K562 (cell line): Measurements from ENCODE around the gene DYNLT4. TPM values are rescaled to one million over a fixed set of nuclear protein-coding genes. Genes with fewer than 3 reads are reported as not detected.

Experiments used
- ATAC-seq: fragments of 200-7000 bp; cut with Tn5 transposase; 3 replicates; pipeline ENCODE4 v1.9.1; 2020; ENCODE audit warnings: moderate library complexity
- BruUV-seq: library from RNA; stranded (reverse); fragments of 400-500 nt; replicated peaks from 2 replicates; lab custom pipeline; 2021; lab: Mats Ljungman, UMichigan
- CTCF ChIA-PET: fragments of 300-600 bp; formaldehyde crosslinking; extraction: SDS; loops from one replicate; lab custom pipeline; 2021; ENCODE audit warnings: low intra/inter-chr PET ratio; lab: Yijun Ruan, JAX
- POLR2A ChIA-PET: fragments of 300-600, 350-650 bp; sonication (Branson Sonifier 250); formaldehyde crosslinking; extraction: SDS; loops from one replicate; lab custom pipeline; 2021; ENCODE audit warnings: antibody characterized with exemption, inconsistent platforms; lab: Yijun Ruan, JAX
- DNase-seq, 4 experiments: peaks; one replicate each; pipeline versions ENCODE4 v3.0.0 to v3.0.0-alpha.2; 2011 to 2018; ENCODE audit warnings: low spot score in 3 of 4, mixed read lengths in 3 of 4; ENCODE audit errors: extremely low read depth in 1 of 4
- FAIRE-seq: peaks from 2 replicates; lab custom pipeline; 2011; peaks lifted over from hg19 to GRCh38; lab: Jason Lieb, UNC
- H2AFZ ChIP-seq: 2 replicates; pipeline ENCODE4 v1.6.0; 2011; ENCODE audit warnings: low read depth, low read length, control low read depth, inconsistent platforms
- H3K27ac ChIP-seq: fragments of 200-600 bp; 3 replicates; pipeline ENCODE4 v1.8.0; 2011; ENCODE audit warnings: low read depth, mild to moderate bottlenecking, control low read depth, inconsistent platforms, low read length, moderate library complexity, mixed read lengths; ENCODE audit errors: extremely low read depth
- H3K27me3 ChIP-seq, 2 experiments: fragments of 300-600 bp in 1 of 2; 2 replicates in 1 of 2; 3 replicates in 1 of 2; pipeline versions ENCODE4 v1.6.0 to v1.8.0; 2011; ENCODE audit warnings: inconsistent platforms in 2 of 2, low read length in 2 of 2, mild to moderate bottlenecking in 1 of 2, mixed read lengths in 1 of 2, moderate library complexity in 1 of 2; ENCODE audit not compliant: control insufficient read depth in 2 of 2, insufficient read depth in 2 of 2
- H3K36me3 ChIP-seq: fragments of 300-600 bp; 3 replicates; pipeline ENCODE4 v1.8.0; 2011; ENCODE audit warnings: mild to moderate bottlenecking, low read length, inconsistent platforms; ENCODE audit not compliant: control insufficient read depth, insufficient read depth
- H3K4me1 ChIP-seq, 2 experiments: fragments of 200-600 bp in 1 of 2; replicated peaks in 1 of 2; 2 replicates in 1 of 2; 3 replicates in 1 of 2; pipeline versions ENCODE4 v1.5.1 to v1.8.0; 2011; ENCODE audit warnings: inconsistent platforms in 2 of 2, low read length in 2 of 2, mild to moderate bottlenecking in 1 of 2, mixed read lengths in 1 of 2, moderate library complexity in 1 of 2; ENCODE audit not compliant: control insufficient read depth in 2 of 2, insufficient read depth in 2 of 2
- H3K4me2 ChIP-seq: 2 replicates; pipeline ENCODE4 v1.6.1; 2011; ENCODE audit warnings: low read length, control low read depth, inconsistent platforms, mixed read lengths; ENCODE audit not compliant: insufficient read depth
- H3K4me3 ChIP-seq: fragments of 200-600 bp; sonication (generic), shearing (Covaris generic); 2 replicates; pipeline ENCODE4 v1.5.1; 2016; ENCODE audit warnings: control low read depth, inconsistent platforms
- H3K79me2 ChIP-seq: fragments of 200-600 bp; 3 replicates; pipeline ENCODE4 v1.8.0; 2011; ENCODE audit warnings: low read length, inconsistent platforms; ENCODE audit not compliant: control insufficient read depth, insufficient read depth
- H3K9ac ChIP-seq, 2 experiments: 2 replicates each; pipeline versions ENCODE4 v1.6.0 to v1.6.1; 2011; ENCODE audit warnings: low read depth in 2 of 2, low read length in 2 of 2, control low read depth in 1 of 2, inconsistent platforms in 1 of 2, mild to moderate bottlenecking in 1 of 2, mixed read lengths in 1 of 2; ENCODE audit not compliant: insufficient read depth in 1 of 2
- H3K9me1 ChIP-seq: one replicate; pipeline ENCODE4 v1.6.0; 2011; ENCODE audit warnings: inconsistent platforms, mild to moderate bottlenecking, low read length, moderate library complexity; ENCODE audit not compliant: control insufficient read depth, insufficient read depth
- H3K9me3 ChIP-seq: replicated peaks from 2 replicates; pipeline ENCODE4 v1.5.1; 2011; ENCODE audit warnings: low read depth, low read length, inconsistent platforms; ENCODE audit not compliant: control insufficient read depth, insufficient read depth
- H4K20me1 ChIP-seq: replicated peaks from 2 replicates; pipeline ENCODE4 v1.6.1; 2011; ENCODE audit warnings: low read length, inconsistent platforms, mixed read lengths; ENCODE audit not compliant: control insufficient read depth, insufficient read depth
- FOXM1 ChIP-seq, 2 experiments: fragments of 450-650 bp in 1 of 2; sonication (generic) in 1 of 2; formaldehyde crosslinking in 1 of 2; IDR thresholded peaks; 2 replicates each; pipeline versions ENCODE4 v1.6.1 to v1.9.0; 2017 to 2022; ENCODE audit warnings: low read depth in 2 of 2, mild to moderate bottlenecking in 2 of 2, missing genetic modification reagents in 1 of 2, moderate library complexity in 1 of 2
- MED1 ChIP-seq: sonication (generic); formaldehyde crosslinking; IDR thresholded peaks from 2 replicates; pipeline ENCODE4 v1.8.1; 2023; ENCODE audit warnings: missing genetic modification reagents, borderline replicate concordance
- NFRKB ChIP-seq: fragments of 450-650 bp; IDR thresholded peaks from 2 replicates; pipeline ENCODE4 v1.6.1; 2016; ENCODE audit warnings: low read depth
- POU5F1 ChIP-seq: fragments of 150-350 bp; IDR thresholded peaks from 2 replicates; pipeline ENCODE4 v1.6.1; 2014; ENCODE audit warnings: borderline replicate concordance, low read length, low read depth, mild to moderate bottlenecking; ENCODE audit not compliant: partially characterized antibody
- RBM22 ChIP-seq: fragments of 200-400 bp; formaldehyde crosslinking; IDR thresholded peaks from 2 replicates; pipeline ENCODE4 v1.6.1; 2018; ENCODE audit warnings: low read length, low read depth; ENCODE audit not compliant: poor library complexity, severe bottlenecking
- RCOR1 ChIP-seq, 2 experiments: IDR thresholded peaks; 2 replicates each; pipeline ENCODE4 v1.6.1; 2012; ENCODE audit warnings: low read depth in 2 of 2, low read length in 2 of 2, borderline replicate concordance in 1 of 2, improper control_type of control experiment in 1 of 2
- SAP30 ChIP-seq: fragments of 200-600 bp; sonication (generic); IDR thresholded peaks from 2 replicates; pipeline ENCODE4 v1.6.1; 2012; ENCODE audit warnings: borderline replicate concordance, low read depth, mild to moderate bottlenecking, moderate library complexity, low read length, control low read depth, inconsistent platforms; ENCODE audit not compliant: insufficient read depth, poor library complexity, severe bottlenecking
- SMARCA5 ChIP-seq: fragments of 450-650 bp; IDR thresholded peaks from 2 replicates; pipeline ENCODE4 v1.6.1; 2016
- ZNF224 ChIP-seq: sonication (generic); formaldehyde crosslinking; IDR thresholded peaks from 2 replicates; pipeline ENCODE4 v1.8.0; 2022; ENCODE audit warnings: mild to moderate bottlenecking, missing genetic modification reagents
- ZNF3 ChIP-seq: fragments of 250-450 bp; sonication (Bioruptor Pico); IDR thresholded peaks from 2 replicates; pipeline ENCODE4 v1.5.0; 2021; ENCODE audit warnings: mild to moderate bottlenecking, moderate library complexity
- WGBS: fragments of 100-300 bp; shearing (Covaris generic); methylation state at CpG from one replicate; pipeline ENCODE4 v1.1.6; 2016; ENCODE audit warnings: low coverage, mixed read lengths; ENCODE audit not compliant: insufficient coverage; ENCODE audit errors: missing lambda C conversion rate; 5-methylcytosine and 5-hydroxymethylcytosine counted together
- in situ Hi-C: fragments of 300-500 bp; cut with MboI; formaldehyde crosslinking; loops from 4 replicates; pipeline ENCODE4 v1.15.0; 2018; ENCODE audit warnings: inconsistent platforms, mixed read lengths
- intact Hi-C: fragments of 100-400 bp; cut with micrococcal nuclease; formaldehyde crosslinking; loops from 2 replicates; pipeline ENCODE4 v1.14.2; 2022
- polyA plus RNA-seq, 8 experiments: library from polyadenylated mRNA; depleted of rRNA in 4 of 8; stranded (reverse) in 5 of 8; unstranded in 3 of 8; fragments of >200 nt; fragmentation: Nextera tagmentation in 2 of 8; fragmentation: Illumina TruSeq in 1 of 8; extraction: Ambion mirVana in 2 of 8; extraction: Trizol in 1 of 8; gene quantifications; 2 replicates each; pipeline versions ENCODE4 v1.2.1 to v1.2.3, GENCODE V29; 2011 to 2014; ENCODE audit warnings: inconsistent platforms in 1 of 8, missing spikeins in 1 of 8
- total RNA-seq, 7 experiments: library from RNA; depleted of rRNA in 6 of 7; stranded (reverse); fragments of >200 nt in 6 of 7; fragmentation: Illumina TruSeq in 2 of 7; extraction: Trizol in 2 of 7; gene quantifications; 2 replicates each; pipeline versions ENCODE4 v1.2.1 to v1.2.3, GENCODE V29; 2011 to 2021; ENCODE audit warnings: low replicate concordance in 1 of 7
- TF ChIP-seq, protein P1 (sequence below): fragments of 450-650 bp; formaldehyde crosslinking; IDR thresholded peaks from 2 replicates; pipeline ENCODE4 v1.4.0; 2020; ENCODE audit warnings: mild to moderate bottlenecking, moderate library complexity
- TF ChIP-seq, protein P2 (sequence below), 2 experiments: fragments of 450-650 bp in 1 of 2; sonication (generic) in 1 of 2; formaldehyde crosslinking in 1 of 2; IDR thresholded peaks in 1 of 2; conservative IDR thresholded peaks in 1 of 2; 2 replicates each; pipeline versions ENCODE4 v1.6.1 to v1.8.1; 2016 to 2023; ENCODE audit warnings: mild to moderate bottlenecking in 2 of 2, moderate library complexity in 2 of 2, inconsistent platforms in 1 of 2, missing genetic modification reagents in 1 of 2
- TF ChIP-seq, protein P3 (sequence below): IDR thresholded peaks from 3 replicates; pipeline ENCODE4 v1.6.1; 2011; ENCODE audit warnings: borderline replicate concordance, mild to moderate bottlenecking; ENCODE audit not compliant: insufficient read length, insufficient read depth
- TF ChIP-seq, protein P4 (sequence below), 3 experiments: fragments of 200-800 bp in 1 of 3; sonication (Bioruptor generic) in 1 of 3; sonication (generic) in 1 of 3; formaldehyde crosslinking in 1 of 3; IDR thresholded peaks; 2 replicates each; pipeline versions ENCODE4 v1.6.1 to v1.8.0; 2016 to 2022; ENCODE audit warnings: mild to moderate bottlenecking in 2 of 3, missing compliant biosample characterization in 2 of 3, missing genetic modification characterization in 2 of 3, missing genetic modification reagents in 1 of 3

Gene DYNLT4
- total and polyA plus RNA-seq, 9 of the 15 experiments (the other 6 are each of a cell fraction or from before 2014, with no cell fraction given): 0.29 to 0.73 TPM; not detected in 7

DNA sequence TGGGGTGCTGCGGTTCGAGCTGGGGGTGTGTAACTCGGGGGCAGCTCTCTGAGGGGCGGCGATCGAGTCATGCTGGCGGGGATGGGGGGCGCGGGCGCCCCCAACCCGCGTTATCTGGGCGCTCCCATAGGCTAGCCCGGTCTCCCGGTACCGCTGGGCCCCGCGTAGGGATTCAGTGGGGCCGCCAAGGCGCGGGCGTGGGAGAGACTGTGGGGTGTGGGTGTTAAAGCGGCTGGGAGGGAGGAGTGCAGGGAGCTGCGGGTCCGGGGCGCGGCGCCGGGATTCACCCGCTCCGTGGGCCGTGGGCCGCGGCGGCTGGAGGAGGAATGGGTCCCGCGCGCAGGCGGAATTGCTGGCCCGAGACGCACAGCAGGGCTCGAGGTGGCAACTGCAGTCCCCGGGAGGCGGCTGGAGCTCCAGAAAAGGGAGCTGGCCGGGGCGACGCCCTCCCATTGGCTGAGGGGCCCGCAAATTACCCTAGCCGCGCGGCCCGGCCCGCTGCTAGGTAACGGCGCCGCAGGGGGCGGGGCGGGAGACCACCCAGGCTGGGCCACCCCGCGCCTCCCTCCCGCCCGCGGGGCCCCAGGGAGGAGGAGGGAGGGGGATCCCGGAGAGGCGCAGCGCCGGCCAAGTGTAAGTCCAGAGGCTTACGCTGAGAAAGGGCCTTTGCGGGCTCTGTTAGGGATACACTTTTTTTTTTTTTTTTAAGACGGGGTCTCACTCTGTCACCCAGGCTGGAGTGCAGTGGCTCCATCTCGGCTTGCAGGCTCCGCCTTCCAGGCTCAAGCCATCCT lies 35.9 kb upstream of the DYNLT4 start, which contains the start of gene PTCH2:
Gene PTCH2 (minus strand): TSS at position 392 of the 794 bp plus-strand sequence. CDS start 321 bp downstream, at position 71.
- no peak for FAIRE-seq
- WGBS: 3% methylated on average over 53 of the region's 72 CpGs
- CTCF ChIA-PET: no interaction called here
- no peak for TF ChIP-seq SAP30
- no peak for TF ChIP-seq SMARCA5
- no peak for TF ChIP-seq RCOR1 (IDR thresholded peaks at IDR 0.05; ENCODE audit: borderline replicate concordance in 1 of 2, low read depth in 2 of 2, low read length in 2 of 2)
- TF ChIP-seq, protein P1, sequence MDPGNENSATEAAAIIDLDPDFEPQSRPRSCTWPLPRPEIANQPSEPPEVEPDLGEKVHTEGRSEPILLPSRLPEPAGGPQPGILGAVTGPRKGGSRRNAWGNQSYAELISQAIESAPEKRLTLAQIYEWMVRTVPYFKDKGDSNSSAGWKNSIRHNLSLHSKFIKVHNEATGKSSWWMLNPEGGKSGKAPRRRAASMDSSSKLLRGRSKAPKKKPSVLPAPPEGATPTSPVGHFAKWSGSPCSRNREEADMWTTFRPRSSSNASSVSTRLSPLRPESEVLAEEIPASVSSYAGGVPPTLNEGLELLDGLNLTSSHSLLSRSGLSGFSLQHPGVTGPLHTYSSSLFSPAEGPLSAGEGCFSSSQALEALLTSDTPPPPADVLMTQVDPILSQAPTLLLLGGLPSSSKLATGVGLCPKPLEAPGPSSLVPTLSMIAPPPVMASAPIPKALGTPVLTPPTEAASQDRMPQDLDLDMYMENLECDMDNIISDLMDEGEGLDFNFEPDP (CRISPR knock-in tag): no peak
- no peak for TF ChIP-seq POU5F1
- TF ChIP-seq, protein P2, sequence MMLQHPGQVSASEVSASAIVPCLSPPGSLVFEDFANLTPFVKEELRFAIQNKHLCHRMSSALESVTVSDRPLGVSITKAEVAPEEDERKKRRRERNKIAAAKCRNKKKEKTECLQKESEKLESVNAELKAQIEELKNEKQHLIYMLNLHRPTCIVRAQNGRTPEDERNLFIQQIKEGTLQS (IDR thresholded peaks at IDR 0.05): no peak
- TF ChIP-seq, protein P2 (CRISPR knock-in tag; conservative IDR thresholded peaks at IDR 0.05): no peak
- peak; percentile 88 for TF ChIP-seq RBM22
- no peak for TF ChIP-seq FOXM1 (IDR thresholded peaks at IDR 0.05; ENCODE audit: low read depth)
- TF ChIP-seq FOXM1 (CRISPR knock-in tag; IDR thresholded peaks at IDR 0.05; ENCODE audit: low read depth): no peak
- no peak for TF ChIP-seq MED1
- TF ChIP-seq, protein P3, sequence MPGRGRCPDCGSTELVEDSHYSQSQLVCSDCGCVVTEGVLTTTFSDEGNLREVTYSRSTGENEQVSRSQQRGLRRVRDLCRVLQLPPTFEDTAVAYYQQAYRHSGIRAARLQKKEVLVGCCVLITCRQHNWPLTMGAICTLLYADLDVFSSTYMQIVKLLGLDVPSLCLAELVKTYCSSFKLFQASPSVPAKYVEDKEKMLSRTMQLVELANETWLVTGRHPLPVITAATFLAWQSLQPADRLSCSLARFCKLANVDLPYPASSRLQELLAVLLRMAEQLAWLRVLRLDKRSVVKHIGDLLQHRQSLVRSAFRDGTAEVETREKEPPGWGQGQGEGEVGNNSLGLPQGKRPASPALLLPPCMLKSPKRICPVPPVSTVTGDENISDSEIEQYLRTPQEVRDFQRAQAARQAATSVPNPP: no peak
- TF ChIP-seq, protein P4, sequence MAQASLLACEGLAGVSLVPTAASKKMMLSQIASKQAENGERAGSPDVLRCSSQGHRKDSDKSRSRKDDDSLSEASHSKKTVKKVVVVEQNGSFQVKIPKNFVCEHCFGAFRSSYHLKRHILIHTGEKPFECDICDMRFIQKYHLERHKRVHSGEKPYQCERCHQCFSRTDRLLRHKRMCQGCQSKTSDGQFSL (CRISPR knock-in tag; IDR thresholded peaks at IDR 0.05): no peak
- TF ChIP-seq, protein P4 (tag; IDR thresholded peaks at IDR 0.05): no peak
- TF ChIP-seq NFRKB: no peak
- no peak for TF ChIP-seq ZNF3
- no peak for TF ChIP-seq ZNF224 (CRISPR knock-in tag)

More for the DNA sequence above, 35.9 kb upstream of the DYNLT4 start, which contains the start of gene PTCH2:
- Histone ChIP-seq H3K4me2 (peak within 1 kb of the TSS; percentile 82), H3K4me3 (peak within 1 kb of the TSS; percentile 56), H3K9me1 (no peaks in the 10 kb centered on the region), H3K27ac (peak within 1 kb of the TSS; percentile 23; the same call in 1 of the 3 replicates), H3K79me2 (no peaks in the 10 kb centered on the region), H3K4me1 (peaks cover 5 to 17% of the 10 kb centered on the region in 2 experiments; a peak in 3 of 5 replicates), H3K36me3 (no peaks in the 10 kb centered on the region), H3K9ac (peak within 1 kb of the TSS; percentile 58 to 95; a peak in 3 of 4 replicates), H3K27me3 (no peaks in the 10 kb centered on the region), H3K9me3 (no peaks in the 10 kb centered on the region), H4K20me1 (no peaks in the 10 kb centered on the region), H2AFZ (peak within 1 kb of the TSS; percentile 86)
- intact Hi-C loops: no loop called here
- DNase-seq (peak; percentile 83 to 95 (median 92)), ATAC-seq (peak; percentile 93)
- in situ Hi-C loops: loop anchor here (5.0 kb wide), 1 partner anchor 459 kb away; no protein-coding TSS in a partner anchor
- BruUV-seq: no TSS peak
- POLR2A ChIA-PET: interaction anchor here (0.6 to 2.9 kb wide), 17 partner anchors 8 to 665 kb away, joined by 3 to 20 read pairs (median 3); partner anchors contain the start of genes MUTYH and TOE1
